CD4-positive, alpha-beta T cell treated with Interleukin-4 for 1 hour (primary cell): Measurements from ENCODE around the gene KHK.
"Not testable (repeated sequence)": the region's sequence is repeated elsewhere in the genome, so short reads cannot be mapped to it uniquely, and the experiment has no call there.

Experiments
- DNase-seq, 2 donors: peaks; one replicate each; pipeline ENCODE4 v3.0.0-alpha.2; 2020 to 2022

Gene KHK

GRCh38 chr2:27060323-27060722, 26.2 kb upstream of the KHK start:
- no peak for DNase-seq

- no peak for DNase-seq
Measured at GRCh38 chr2:27065128-27065527, 21.4 kb upstream of the KHK start.

GRCh38 chr2:27067385-27067784, 19.2 kb upstream of the KHK start:
- no peak for DNase-seq

- DNase-seq = no peak
Measured at GRCh38 chr2:27069436-27069835, 17.1 kb upstream of the KHK start.

GRCh38 chr2:27069961-27070618, 16.5 kb upstream of the KHK start:
- DNase-seq = no peak

- DNase-seq = no peak
Measured at GRCh38 chr2:27070653-27071276, 15.8 kb upstream of the KHK start.

GRCh38 chr2:27071277-27071989, 15.1 kb upstream of the KHK start, which contains the start of gene OST4:
Gene OST4, minus strand, starts transcription at chr2:27071654.
- peak; percentile 90 for DNase-seq

- DNase-seq = peak in 1 of 2 donors; percentile 34
Measured at GRCh38 chr2:27071990-27072830, 14.4 kb upstream of the KHK start.

- DNase-seq = no peak
Measured at GRCh38 chr2:27072920-27073319, 13.7 kb upstream of the KHK start.

- DNase-seq = no peak
Measured at GRCh38 chr2:27073782-27074181, 12.8 kb upstream of the KHK start.

GRCh38 chr2:27074738-27075565, 11.6 kb upstream of the KHK start:
- DNase-seq = peak; percentile 55 to 56

- DNase-seq = not testable (repeated sequence)
Measured at GRCh38 chr2:27075566-27075871, 11.1 kb upstream of the KHK start.

GRCh38 chr2:27076323-27076722, 10.2 kb upstream of the KHK start:
- no peak for DNase-seq

GRCh38 chr2:27077231-27077630, 9.3 kb upstream of the KHK start:
- DNase-seq = no peak

GRCh38 chr2:27078267-27079194, 8.0 kb upstream of the KHK start, which contains the start of gene EMILIN1:
Gene EMILIN1, plus strand, starts transcription at chr2:27078615. Its CDS starts 451 bp downstream, at chr2:27079066.
- DNase-seq = no peak

GRCh38 chr2:27079233-27080139, 7.1 kb upstream of the KHK start:
- no peak for DNase-seq

- no peak for DNase-seq
Measured at GRCh38 chr2:27080140-27080469, 6.5 kb upstream of the KHK start.

- no peak for DNase-seq
Measured at GRCh38 chr2:27080603-27080936, 6.0 kb upstream of the KHK start.

- no peak for DNase-seq
Measured at GRCh38 chr2:27081984-27082772, 4.4 kb upstream of the KHK start.
